Testis (tissue), 2 donors: ENCODE measurements around the gene SFXN4.

Experiments used
- POLR2A ChIP-seq: fragments of 450-650 bp; IDR thresholded peaks from one replicate; pipeline ENCODE4 v1.6.1; 2017; ENCODE audit warnings: antibody characterized with exemption, mild to moderate bottlenecking, moderate library complexity
- TF ChIP-seq, protein P1 (sequence below), 3 experiments: fragments of 450-650 bp in 2 of 3; fragments of 200-600 bp in 1 of 3; sonication (generic) in 1 of 3; IDR thresholded peaks; one replicate each; pipeline ENCODE4 v1.5.1; 2016 to 2019; ENCODE audit warnings: antibody characterized with exemption in 3 of 3, mild to moderate bottlenecking in 2 of 3, moderate library complexity in 1 of 3

DNA sequence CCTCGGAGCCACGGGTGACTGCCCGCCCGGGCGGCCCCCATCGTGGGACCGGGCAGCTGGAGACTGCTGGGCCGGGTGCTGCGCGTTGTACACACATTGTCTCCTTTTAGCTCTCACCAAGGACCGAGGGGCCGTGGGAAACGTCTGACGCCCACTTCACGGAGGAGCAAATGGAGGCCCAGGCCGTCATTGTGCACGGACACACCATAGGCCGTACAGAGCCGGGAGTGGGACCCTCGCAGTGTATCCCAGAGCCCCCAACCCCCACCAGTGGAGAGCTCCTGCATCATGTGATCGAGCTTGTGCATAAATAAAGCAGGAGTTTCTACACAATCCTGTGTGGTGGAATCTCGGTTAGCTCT lies 60.9 kb downstream of the SFXN4 start:
- TF ChIP-seq, protein P1, sequence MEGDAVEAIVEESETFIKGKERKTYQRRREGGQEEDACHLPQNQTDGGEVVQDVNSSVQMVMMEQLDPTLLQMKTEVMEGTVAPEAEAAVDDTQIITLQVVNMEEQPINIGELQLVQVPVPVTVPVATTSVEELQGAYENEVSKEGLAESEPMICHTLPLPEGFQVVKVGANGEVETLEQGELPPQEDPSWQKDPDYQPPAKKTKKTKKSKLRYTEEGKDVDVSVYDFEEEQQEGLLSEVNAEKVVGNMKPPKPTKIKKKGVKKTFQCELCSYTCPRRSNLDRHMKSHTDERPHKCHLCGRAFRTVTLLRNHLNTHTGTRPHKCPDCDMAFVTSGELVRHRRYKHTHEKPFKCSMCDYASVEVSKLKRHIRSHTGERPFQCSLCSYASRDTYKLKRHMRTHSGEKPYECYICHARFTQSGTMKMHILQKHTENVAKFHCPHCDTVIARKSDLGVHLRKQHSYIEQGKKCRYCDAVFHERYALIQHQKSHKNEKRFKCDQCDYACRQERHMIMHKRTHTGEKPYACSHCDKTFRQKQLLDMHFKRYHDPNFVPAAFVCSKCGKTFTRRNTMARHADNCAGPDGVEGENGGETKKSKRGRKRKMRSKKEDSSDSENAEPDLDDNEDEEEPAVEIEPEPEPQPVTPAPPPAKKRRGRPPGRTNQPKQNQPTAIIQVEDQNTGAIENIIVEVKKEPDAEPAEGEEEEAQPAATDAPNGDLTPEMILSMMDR (IDR thresholded peaks at IDR 0.05) = no peak
- no peak for TF ChIP-seq POLR2A
